ENCODE measurements around the gene FBLN2. TPM values are rescaled to one million over a fixed set of nuclear protein-coding genes. Genes with fewer than 3 reads are reported as not detected.
"Not testable (repeated sequence)": the region's sequence is repeated elsewhere in the genome, so short reads cannot be mapped to it uniquely, and the experiment has no call there.

The FBLN2 gene
- total RNA-seq, 1 experiment from 2014 or later, result not detected

DNA sequence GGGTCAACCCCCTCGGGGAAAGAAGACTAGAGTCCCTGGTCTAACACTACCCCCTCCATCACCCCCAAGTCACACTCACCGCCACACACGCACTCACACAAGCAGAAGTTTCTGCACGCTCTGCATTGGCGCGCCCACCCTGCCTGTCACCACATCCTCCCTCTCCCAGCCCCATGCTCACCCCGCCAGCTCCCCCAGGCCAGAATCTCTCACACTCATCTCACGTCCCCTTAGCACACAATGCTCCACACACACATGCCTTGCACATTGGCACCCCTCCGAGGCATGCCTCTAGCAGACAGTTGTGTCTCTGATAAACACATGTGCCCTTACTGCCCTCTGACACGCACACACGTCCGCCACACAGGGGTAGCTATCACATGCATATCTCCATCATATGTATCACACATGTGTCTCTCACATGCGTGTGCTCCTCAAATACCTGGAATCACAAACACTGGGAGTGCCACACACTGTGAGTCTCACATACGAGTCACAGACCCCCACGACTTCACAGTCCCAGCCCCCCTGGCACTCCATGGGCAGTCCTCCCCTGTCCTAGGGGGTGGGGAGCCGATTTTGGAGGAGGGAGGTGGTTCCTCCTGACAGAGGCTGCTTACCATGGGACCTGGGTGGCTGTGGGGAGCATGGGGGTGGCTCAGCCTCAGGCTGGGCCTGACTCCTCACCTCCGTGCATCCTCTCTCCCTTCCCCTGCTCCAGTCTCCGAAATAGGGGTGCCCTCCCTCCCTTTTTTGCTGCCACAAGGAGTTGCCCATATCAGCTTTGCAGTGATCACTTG is 898 bp downstream of the FBLN2 start:
- no peak for DNase-seq (ENCODE audit: low spot score)

DNA sequence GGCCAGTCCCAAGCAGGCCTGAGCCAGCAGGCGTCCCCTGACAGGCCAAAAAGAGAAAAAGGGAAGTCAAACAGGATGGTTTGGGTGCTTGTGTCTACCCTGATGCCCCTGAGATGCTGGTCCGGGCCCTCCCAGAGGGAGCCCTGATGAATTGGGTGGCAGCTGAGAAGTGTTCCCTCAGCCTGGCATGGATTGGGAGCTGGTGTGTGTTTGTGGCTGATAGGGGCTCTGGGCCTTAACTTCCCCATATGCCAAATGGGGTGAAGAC is 1.4 kb downstream of the FBLN2 start:
- DNase-seq (ENCODE audit: low spot score), result no peak

- DNase-seq (ENCODE audit: low spot score), result no peak
Observed at GRCh38 chr3:13550791-13551360, 2.0 kb downstream of the FBLN2 start.

GRCh38 chr3:13552857-13553652 is 4.1 kb downstream of the FBLN2 start:
- DNase-seq (ENCODE audit: low spot score), result no peak

DNA sequence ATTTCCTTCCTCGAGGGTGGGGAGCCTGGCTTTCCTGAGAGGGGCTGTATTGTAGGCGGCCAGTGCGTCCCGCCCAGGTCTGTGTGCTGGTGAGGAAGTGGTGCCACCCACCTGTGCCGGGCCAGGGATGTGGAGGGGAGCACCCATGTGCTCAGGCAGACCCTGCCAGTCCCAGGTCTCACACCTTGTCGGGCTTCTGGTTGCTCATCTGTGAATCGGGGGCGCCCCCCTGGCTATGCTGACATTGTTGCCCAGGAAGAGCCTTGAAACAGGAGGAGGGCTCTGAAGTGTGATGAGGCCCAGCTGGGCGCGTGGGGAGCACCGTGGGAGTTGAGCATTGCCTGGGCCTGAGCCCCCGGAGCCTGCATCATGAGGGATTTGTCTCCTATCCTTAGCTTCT is 4.8 kb downstream of the FBLN2 start:
- DNase-seq (ENCODE audit: low spot score), result no peak

DNA sequence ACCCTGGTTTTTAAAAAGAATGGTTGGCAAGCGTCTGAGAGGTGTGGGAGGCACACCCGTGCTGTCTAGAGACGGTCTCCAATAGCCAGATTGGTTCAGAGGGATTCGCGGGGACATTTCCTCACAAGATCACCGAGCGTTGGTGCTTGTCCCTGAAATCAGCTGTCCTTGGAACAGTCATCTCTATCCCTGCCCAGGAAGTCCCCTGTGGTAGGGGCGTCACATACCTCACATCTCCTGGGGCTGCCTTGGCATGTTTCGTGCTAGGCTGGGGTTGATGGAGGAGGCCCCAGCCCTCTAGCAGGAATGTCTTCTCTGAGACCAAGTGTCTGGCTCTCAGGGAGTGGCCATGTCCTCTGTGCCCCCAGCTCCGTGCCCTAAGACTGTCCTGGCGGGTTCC is 6.8 kb downstream of the FBLN2 start:
- no peak for DNase-seq (ENCODE audit: low spot score)

- DNase-seq (ENCODE audit: low spot score), result no peak
Observed at GRCh38 chr3:13556207-13556606, 7.3 kb downstream of the FBLN2 start.

DNA sequence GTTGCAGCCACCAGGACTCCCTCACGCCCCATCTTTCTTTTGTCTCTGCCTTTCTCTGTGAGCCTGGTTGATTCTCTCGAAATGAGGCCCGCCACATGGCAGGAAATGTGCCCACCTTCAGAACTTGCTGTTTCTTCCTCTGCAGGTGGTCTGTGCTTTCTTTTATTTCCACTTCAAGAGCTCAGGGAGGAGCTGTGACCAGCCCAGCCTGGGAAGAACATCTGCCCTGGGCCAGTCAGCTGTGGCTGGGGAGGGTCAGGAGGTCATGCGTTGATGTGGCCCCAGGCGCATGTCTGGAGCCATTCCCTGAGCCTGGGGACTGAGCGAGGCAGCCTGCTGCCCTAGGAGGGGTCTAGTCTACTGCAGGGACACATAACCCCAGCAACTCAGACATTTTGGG is 8.0 kb downstream of the FBLN2 start:
- DNase-seq (ENCODE audit: low spot score), result no peak

DNA sequence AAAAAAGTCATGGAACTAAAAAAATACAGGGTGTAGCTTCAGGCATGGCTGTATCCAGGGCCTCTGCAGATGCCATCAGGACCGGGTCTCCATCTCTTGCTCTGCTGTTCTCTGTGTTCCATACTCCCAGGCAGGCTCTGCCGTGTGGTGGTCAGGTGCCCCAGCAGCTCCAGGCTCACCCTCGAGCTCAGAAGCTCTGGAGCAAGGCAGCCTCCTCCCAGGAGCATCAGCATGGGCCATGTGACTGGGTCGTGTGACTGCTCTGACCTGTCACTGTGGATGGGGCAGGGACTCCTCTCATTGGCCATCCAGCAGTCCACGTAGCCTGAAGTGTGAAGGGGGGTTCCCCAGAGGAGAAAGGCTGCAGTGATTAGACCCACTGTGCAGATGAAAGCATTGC is 8.5 kb downstream of the FBLN2 start:
- no peak for DNase-seq (ENCODE audit: low spot score)

- DNase-seq (ENCODE audit: low spot score), result no peak
Observed at GRCh38 chr3:13557926-13558325, 9.0 kb downstream of the FBLN2 start.

DNA sequence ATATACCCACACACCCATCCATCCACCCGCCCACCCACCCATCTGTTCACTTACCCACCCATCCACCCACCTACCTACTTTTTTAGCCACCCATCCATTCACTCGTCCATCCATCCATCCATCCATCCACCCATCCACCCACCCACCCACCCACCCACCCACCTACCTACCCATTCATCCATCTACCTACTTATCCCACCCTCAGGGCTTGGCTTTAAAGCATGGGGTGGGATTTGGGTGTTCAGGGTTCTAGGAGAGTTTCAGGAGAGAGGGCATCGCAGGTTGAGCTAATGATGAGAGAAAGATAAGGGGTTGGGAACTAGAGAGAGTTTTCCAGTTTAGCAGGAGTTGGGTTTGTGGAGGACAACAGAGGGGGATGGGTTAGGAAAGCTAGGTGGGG is 9.7 kb downstream of the FBLN2 start:
- DNase-seq (ENCODE audit: low spot score), result no peak

DNA sequence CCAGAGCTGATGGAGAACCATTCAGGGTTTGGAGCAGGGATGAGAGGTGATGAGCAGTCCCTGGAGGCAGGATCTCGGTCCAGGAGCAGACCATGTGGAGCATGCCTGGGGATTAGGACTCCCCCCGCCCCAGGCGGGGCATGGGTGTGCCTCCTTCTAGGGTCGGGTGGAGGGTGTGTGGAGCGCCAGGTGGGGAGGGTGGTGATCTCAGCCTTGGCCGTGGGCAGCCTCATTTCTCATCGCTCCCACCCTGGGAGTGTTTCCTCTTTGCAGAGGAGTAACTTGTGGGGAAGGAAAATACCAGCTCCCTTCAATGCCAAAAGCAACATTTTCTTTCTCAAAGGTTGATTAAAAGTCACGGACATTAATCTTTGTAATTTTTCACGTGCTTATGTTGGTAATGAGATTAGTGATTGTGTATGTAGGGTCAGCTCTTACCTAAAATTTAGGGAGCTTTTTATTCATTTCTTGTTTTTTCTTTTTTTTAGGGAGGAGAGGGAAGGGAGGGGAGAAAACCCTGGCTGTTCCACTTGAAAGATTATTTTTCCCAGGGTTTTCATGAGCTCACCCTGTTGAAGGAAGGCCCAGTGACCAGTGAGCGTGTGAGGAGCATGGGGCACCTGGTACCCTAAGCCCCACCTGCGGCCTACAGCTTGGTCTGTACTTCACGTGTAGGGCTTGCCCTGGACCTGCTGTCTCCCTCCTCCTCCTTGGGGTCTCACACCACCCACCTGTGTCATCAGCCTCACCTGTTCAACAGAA is 11.0 kb downstream of the FBLN2 start:
- no peak for DNase-seq (ENCODE audit: low spot score)

GRCh38 chr3:13561376-13561775 is 12.5 kb downstream of the FBLN2 start:
- no peak for DNase-seq (ENCODE audit: low spot score)

DNA sequence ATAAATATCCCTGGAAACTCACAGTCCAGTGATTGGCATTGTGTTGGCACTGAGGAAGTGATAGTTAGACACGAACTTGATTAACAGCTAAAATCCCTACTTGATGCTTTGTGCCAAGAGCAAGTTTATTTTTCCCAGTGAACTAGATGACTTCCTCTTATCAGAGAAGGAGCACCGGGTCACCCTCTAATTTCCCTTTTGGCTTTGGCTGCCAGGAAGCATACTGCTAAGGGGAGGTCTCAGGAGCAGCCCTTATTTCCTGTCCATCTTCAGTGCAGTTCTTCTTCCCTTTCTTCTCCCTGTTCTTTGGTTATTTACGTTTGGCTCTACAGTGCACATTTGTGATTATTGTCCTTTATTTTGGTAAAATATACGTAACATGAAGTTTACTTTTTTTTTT is 13.0 kb downstream of the FBLN2 start:
- DNase-seq (ENCODE audit: low spot score), result no peak

DNA sequence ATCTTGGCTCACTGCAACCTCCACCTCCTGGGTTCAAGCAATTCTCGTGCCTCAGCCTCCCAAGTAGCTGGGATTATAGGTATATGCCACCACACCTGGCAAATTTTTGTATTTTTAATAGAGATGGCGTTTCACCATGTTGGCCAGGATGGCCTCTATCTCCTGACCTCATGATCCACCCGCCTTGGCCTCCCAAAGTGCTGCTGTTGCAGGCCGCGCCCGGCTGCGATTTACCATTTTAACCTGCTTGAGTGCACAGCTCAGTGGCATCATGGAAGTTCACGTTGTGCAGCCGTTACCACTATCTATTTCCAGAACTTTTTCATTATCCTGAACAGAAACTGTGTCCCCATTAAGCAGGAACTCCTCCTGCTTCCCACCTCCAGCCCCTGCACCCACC is 13.5 kb downstream of the FBLN2 start:
- not testable (repeated sequence) for DNase-seq (ENCODE audit: low spot score)

- DNase-seq (ENCODE audit: low spot score), result no peak
Observed at GRCh38 chr3:13563321-13563720, 14.4 kb downstream of the FBLN2 start.

DNA sequence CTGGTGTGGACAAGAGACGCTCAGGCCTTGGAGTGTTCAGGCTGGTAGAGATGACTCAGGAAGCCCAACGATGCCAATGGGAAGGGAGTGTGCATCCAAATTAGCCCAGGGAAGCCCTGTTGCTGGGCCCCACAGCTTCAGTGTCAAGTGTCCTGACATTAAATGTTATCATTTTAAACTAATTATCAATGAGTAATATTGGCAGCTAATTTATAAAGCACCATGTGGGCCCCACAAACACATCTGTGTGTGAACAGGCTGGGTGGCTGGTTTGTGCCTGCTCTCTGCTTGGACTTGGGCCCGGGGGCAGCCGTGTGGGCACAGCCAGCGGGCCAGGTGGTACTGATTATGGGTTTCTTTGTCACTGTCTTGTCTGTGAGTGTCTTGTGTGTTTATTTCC is 15.0 kb downstream of the FBLN2 start:
- no peak for DNase-seq (ENCODE audit: low spot score)

DNA sequence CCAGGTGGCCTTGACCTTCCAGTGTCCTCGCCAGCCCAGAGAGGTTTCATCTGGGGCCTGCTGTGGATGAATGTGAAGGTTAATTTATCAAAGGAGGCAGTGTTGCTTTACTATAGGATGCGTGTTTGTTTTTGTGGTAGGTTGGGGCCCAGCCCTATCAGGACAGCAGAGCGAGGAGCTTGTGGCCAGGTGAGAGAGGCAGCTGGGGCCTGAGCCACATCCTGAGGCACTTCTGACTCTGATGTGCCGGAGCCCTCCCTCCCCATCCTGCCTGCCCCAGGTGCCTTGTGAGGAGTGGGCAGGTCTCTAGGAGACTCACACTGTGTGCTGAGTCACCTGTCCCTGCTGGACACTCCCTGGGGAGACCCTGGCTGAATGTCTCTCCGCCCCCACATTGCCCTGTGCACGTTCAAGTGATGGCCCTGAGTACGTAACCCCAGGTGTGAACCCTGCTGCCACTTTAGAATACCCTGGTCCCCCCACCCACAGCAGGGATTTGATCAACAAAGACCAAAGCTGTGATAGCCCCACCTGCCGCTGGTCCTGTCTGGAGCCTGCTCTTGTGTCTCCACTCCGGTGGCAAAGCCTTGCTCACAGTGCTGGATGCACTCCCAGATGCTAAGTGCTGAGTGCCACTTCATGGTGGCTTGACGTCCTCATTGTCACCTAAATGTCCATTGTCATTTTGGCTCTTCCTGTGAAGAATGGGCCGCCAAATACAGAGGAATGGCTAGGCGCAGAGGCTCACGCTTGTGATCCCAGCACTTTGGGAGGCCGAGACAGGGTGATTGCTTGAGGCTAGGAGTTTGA is 16.0 kb downstream of the FBLN2 start:
- no peak for DNase-seq (ENCODE audit: low spot score)

GRCh38 chr3:13565581-13566452 is 16.9 kb downstream of the FBLN2 start:
- DNase-seq (ENCODE audit: low spot score), result no peak

- DNase-seq (ENCODE audit: low spot score), result no peak
Observed at GRCh38 chr3:13566453-13566748, 17.5 kb downstream of the FBLN2 start.

All from H4 (cell line).